Measurements from ENCODE around the gene FER.

DNA sequence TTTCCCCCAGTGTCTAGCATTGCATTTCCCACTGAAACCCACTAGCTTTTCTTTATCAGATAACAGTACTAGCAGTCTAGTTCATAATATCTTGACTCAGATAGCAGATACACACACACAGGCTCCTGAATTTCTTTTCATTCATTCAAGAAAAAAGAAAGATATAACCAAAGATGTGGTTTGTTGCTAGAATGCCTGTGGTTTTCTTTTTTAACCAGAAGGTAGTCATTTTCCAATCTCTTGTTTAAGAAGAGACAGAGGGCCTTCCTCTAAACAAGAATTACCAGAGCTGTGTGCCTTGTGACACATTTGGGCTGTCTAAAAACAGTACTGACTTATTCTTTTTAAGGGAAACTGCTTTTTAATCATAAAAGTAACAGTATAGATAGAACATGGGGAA lies 494.8 kb downstream of the FER start:
- TF ChIP-seq, protein P1, sequence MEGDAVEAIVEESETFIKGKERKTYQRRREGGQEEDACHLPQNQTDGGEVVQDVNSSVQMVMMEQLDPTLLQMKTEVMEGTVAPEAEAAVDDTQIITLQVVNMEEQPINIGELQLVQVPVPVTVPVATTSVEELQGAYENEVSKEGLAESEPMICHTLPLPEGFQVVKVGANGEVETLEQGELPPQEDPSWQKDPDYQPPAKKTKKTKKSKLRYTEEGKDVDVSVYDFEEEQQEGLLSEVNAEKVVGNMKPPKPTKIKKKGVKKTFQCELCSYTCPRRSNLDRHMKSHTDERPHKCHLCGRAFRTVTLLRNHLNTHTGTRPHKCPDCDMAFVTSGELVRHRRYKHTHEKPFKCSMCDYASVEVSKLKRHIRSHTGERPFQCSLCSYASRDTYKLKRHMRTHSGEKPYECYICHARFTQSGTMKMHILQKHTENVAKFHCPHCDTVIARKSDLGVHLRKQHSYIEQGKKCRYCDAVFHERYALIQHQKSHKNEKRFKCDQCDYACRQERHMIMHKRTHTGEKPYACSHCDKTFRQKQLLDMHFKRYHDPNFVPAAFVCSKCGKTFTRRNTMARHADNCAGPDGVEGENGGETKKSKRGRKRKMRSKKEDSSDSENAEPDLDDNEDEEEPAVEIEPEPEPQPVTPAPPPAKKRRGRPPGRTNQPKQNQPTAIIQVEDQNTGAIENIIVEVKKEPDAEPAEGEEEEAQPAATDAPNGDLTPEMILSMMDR (IDR thresholded peaks at IDR 0.05; ENCODE audit: insufficient read depth, low read length, poor library complexity, severe bottlenecking), result no peak
- TF ChIP-seq EZH2phosphoT487 (conservative IDR thresholded peaks at IDR 0.05; ENCODE audit: low read length), result no peak

Measured in SU-DHL-6 (cell line).